K562 (cell line): ENCODE results near the gene MAK. TPM values are rescaled to one million over a fixed set of nuclear protein-coding genes. Genes with fewer than 3 reads are reported as not detected.
A peak's percentile ranks its signal among the peaks of the same experiment; 100 is the strongest.

Experiments used
- ARID1B ChIP-seq: fragments of 450-650 bp; IDR thresholded peaks from 2 replicates; pipeline ENCODE4 v1.6.1; 2016; ENCODE audit warnings: antibody characterized with exemption, mild to moderate bottlenecking, inconsistent platforms
- C11orf30 ChIP-seq: fragments of 450-650 bp; IDR thresholded peaks from 2 replicates; pipeline ENCODE4 v1.6.1; 2016; ENCODE audit warnings: low read depth, mild to moderate bottlenecking
- CC2D1A ChIP-seq: fragments of 450-650 bp; IDR thresholded peaks from 2 replicates; pipeline ENCODE4 v1.6.1; 2017; ENCODE audit warnings: mild to moderate bottlenecking
- CREB1 ChIP-seq, 2 experiments: sonication (generic) in 1 of 2; formaldehyde crosslinking in 1 of 2; IDR thresholded peaks; 2 replicates each; pipeline versions ENCODE4 v1.6.1 to v1.8.0; 2012 to 2022; ENCODE audit warnings: inconsistent platforms in 1 of 2, mild to moderate bottlenecking in 1 of 2, missing genetic modification reagents in 1 of 2, moderate library complexity in 1 of 2
- CXXC5 ChIP-seq: fragments of 250-450 bp; sonication (Bioruptor Pico); IDR thresholded peaks from 2 replicates; pipeline ENCODE4 v1.8.0; 2022; ENCODE audit warnings: inconsistent platforms, mild to moderate bottlenecking, moderate library complexity
- DPF2 ChIP-seq: fragments of 450-650 bp; IDR thresholded peaks from 2 replicates; pipeline ENCODE4 v1.6.1; 2016
- FOXJ3 ChIP-seq: sonication (generic); formaldehyde crosslinking; IDR thresholded peaks from 2 replicates; pipeline ENCODE4 v1.4.0; 2020; ENCODE audit warnings: mild to moderate bottlenecking, missing genetic modification reagents
- GATA2 ChIP-seq: sonication (generic); formaldehyde crosslinking; IDR thresholded peaks from 2 replicates; pipeline ENCODE4 v1.4.0; 2020; ENCODE audit warnings: mild to moderate bottlenecking, missing genetic modification reagents
- HDAC2 ChIP-seq: fragments of 450-650 bp; IDR thresholded peaks from 2 replicates; pipeline ENCODE4 v1.6.1; 2016; ENCODE audit warnings: mild to moderate bottlenecking
- HDAC8 ChIP-seq: fragments of 450-650 bp; IDR thresholded peaks from 2 replicates; pipeline ENCODE4 v1.6.1; 2016; ENCODE audit warnings: mild to moderate bottlenecking, missing genetic modification characterization, moderate library complexity, missing compliant biosample characterization
- IRF9 ChIP-seq: fragments of 450-650 bp; IDR thresholded peaks from 2 replicates; pipeline ENCODE4 v1.6.1; 2016; ENCODE audit warnings: missing biosample characterization, missing genetic modification characterization
- MBD2 ChIP-seq: sonication (generic); IDR thresholded peaks from 2 replicates; pipeline ENCODE4 v1.6.1; 2016; ENCODE audit warnings: low read depth, borderline replicate concordance
- MEF2A ChIP-seq: IDR thresholded peaks from 2 replicates; pipeline ENCODE4 v1.6.1; 2011; ENCODE audit warnings: low read depth, mild to moderate bottlenecking, low read length, moderate library complexity; ENCODE audit not compliant: control insufficient read depth
- MEIS2 ChIP-seq: fragments of 450-650 bp; IDR thresholded peaks from 2 replicates; pipeline ENCODE4 v1.6.1; 2014; ENCODE audit warnings: mild to moderate bottlenecking; ENCODE audit not compliant: partially characterized antibody
- MYNN ChIP-seq, 2 experiments: sonication (generic); formaldehyde crosslinking in 1 of 2; IDR thresholded peaks; 2 replicates each; pipeline versions ENCODE4 v1.5.0 to v1.6.1; 2016 to 2020; ENCODE audit warnings: antibody characterized with exemption in 1 of 2, missing genetic modification reagents in 1 of 2
- TEAD2 ChIP-seq: fragments of 450-650 bp; IDR thresholded peaks from 2 replicates; pipeline ENCODE4 v1.6.1; 2016; ENCODE audit warnings: missing genetic modification characterization, control low read depth, missing compliant biosample characterization
- THRB ChIP-seq: fragments of 450-650 bp; formaldehyde crosslinking; conservative IDR thresholded peaks from 2 replicates; pipeline ENCODE4 v1.4.0; 2022; ENCODE audit warnings: mild to moderate bottlenecking, missing genetic modification characterization
- ZBTB7A ChIP-seq: IDR thresholded peaks from 2 replicates; pipeline ENCODE4 v1.6.1; 2011; ENCODE audit warnings: low read depth, mild to moderate bottlenecking, low read length, moderate library complexity, borderline replicate concordance; ENCODE audit not compliant: control insufficient read depth
- ZNF239 ChIP-seq: fragments of 250-450 bp; sonication (Bioruptor Pico); IDR thresholded peaks from 2 replicates; pipeline ENCODE4 v1.4.0; 2020; ENCODE audit warnings: mild to moderate bottlenecking
- polyA plus RNA-seq, 8 experiments: library from polyadenylated mRNA; depleted of rRNA in 4 of 8; stranded (reverse) in 5 of 8; unstranded in 3 of 8; fragments of >200 nt; fragmentation: Nextera tagmentation in 2 of 8; fragmentation: Illumina TruSeq in 1 of 8; extraction: Ambion mirVana in 2 of 8; extraction: Trizol in 1 of 8; gene quantifications; 2 replicates each; pipeline versions ENCODE4 v1.2.1 to v1.2.3, GENCODE V29; 2011 to 2014; ENCODE audit warnings: inconsistent platforms in 1 of 8, missing spikeins in 1 of 8
- total RNA-seq, 7 experiments: library from RNA; depleted of rRNA in 6 of 7; stranded (reverse); fragments of >200 nt in 6 of 7; fragmentation: Illumina TruSeq in 2 of 7; extraction: Trizol in 2 of 7; gene quantifications; 2 replicates each; pipeline versions ENCODE4 v1.2.1 to v1.2.3, GENCODE V29; 2011 to 2021; ENCODE audit warnings: low replicate concordance in 1 of 7
- TF ChIP-seq, protein P1 (sequence below): fragments of 250-450 bp; sonication (Bioruptor Pico); IDR thresholded peaks from 2 replicates; pipeline ENCODE4 v1.4.0; 2020
- TF ChIP-seq, protein P2 (sequence below), 2 experiments: IDR thresholded peaks in 1 of 2; conservative IDR thresholded peaks in 1 of 2; 2 replicates each; pipeline ENCODE4 v1.6.1; 2016; ENCODE audit warnings: low read depth in 2 of 2, mild to moderate bottlenecking in 1 of 2, missing compliant biosample characterization in 1 of 2, missing genetic modification characterization in 1 of 2, moderate library complexity in 1 of 2

The MAK gene
- total and polyA plus RNA-seq, 9 of the 15 experiments (the other 6 are each of a cell fraction or from before 2014, with no cell fraction given), result 0.25 to 1.1 (median 0.53) TPM

DNA sequence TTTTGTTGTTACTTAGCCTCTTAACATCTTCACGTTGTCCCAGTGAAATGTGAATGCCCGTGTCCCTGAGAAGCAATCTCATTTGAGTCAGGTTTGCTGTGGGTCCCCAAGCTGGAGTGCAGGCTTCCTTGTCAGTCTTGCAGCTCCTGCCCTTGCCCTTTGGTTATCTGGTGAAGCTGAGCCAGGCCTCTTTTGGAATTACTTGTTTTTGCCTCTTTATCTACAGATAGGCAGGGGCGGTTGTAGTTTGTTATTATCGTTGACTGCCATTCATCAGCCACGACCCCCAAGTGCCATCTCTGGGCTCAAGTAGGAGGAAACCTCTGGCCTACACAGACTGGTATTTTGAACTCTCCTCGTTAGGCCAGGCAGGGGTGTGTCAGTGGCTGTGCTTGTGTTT, 113.3 kb downstream of the MAK start (continued):
- TF ChIP-seq, protein P1, sequence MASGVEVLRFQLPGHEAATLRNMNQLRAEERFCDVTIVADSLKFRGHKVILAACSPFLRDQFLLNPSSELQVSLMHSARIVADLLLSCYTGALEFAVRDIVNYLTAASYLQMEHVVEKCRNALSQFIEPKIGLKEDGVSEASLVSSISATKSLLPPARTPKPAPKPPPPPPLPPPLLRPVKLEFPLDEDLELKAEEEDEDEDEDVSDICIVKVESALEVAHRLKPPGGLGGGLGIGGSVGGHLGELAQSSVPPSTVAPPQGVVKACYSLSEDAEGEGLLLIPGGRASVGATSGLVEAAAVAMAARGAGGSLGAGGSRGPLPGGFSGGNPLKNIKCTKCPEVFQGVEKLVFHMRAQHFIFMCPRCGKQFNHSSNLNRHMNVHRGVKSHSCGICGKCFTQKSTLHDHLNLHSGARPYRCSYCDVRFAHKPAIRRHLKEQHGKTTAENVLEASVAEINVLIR (CRISPR knock-in tag), result no peak
- no peak for TF ChIP-seq THRB
- TF ChIP-seq ARID1B, result peak; percentile 83
- peak; percentile 95 for TF ChIP-seq MYNN (IDR thresholded peaks at IDR 0.05)
- TF ChIP-seq MYNN (CRISPR knock-in tag; IDR thresholded peaks at IDR 0.05), result no peak
- no peak for TF ChIP-seq IRF9 (tag)
- TF ChIP-seq MEIS2, result peak; percentile 32
- TF ChIP-seq TEAD2 (tag), result no peak
- TF ChIP-seq HDAC8, result no peak
- TF ChIP-seq ZNF239 (CRISPR knock-in tag), result no peak
- 0 out of 2 replicates have a peak, but pooled peaks have one; percentile 33 for TF ChIP-seq CXXC5 (CRISPR knock-in tag)
- peak; percentile 57 for TF ChIP-seq DPF2
- TF ChIP-seq MEF2A, result no peak
- TF ChIP-seq MBD2, result 0 out of 2 replicates have a peak, but pooled peaks have one; percentile 35
- TF ChIP-seq, protein P2, sequence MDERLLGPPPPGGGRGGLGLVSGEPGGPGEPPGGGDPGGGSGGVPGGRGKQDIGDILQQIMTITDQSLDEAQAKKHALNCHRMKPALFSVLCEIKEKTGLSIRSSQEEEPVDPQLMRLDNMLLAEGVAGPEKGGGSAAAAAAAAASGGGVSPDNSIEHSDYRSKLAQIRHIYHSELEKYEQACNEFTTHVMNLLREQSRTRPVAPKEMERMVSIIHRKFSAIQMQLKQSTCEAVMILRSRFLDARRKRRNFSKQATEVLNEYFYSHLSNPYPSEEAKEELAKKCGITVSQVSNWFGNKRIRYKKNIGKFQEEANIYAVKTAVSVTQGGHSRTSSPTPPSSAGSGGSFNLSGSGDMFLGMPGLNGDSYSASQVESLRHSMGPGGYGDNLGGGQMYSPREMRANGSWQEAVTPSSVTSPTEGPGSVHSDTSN (CRISPR knock-in tag; IDR thresholded peaks at IDR 0.05; ENCODE audit: low read depth), result no peak
- TF ChIP-seq, protein P2 (tag; conservative IDR thresholded peaks at IDR 0.05; ENCODE audit: low read depth), result no peak
- TF ChIP-seq ZBTB7A, result peak; percentile 87
- TF ChIP-seq CC2D1A, result no peak; the same call in 1 of the 2 replicates
- TF ChIP-seq CREB1 (IDR thresholded peaks at IDR 0.05), result peak; percentile 66; the same call in 1 of the 2 replicates
- TF ChIP-seq CREB1 (CRISPR knock-in tag; IDR thresholded peaks at IDR 0.05), result no peak
- 0 out of 2 replicates have a peak, but pooled peaks have one; percentile 33 for TF ChIP-seq HDAC2
- peak; percentile 34; the same call in 1 of the 2 replicates for TF ChIP-seq GATA2 (CRISPR knock-in tag)
- TF ChIP-seq C11orf30, result no peak
- no peak for TF ChIP-seq FOXJ3 (CRISPR knock-in tag)
